Hepatocyte (in vitro differentiated cells): ENCODE measurements around the gene DOCK2. TPM values are rescaled to one million over a fixed set of nuclear protein-coding genes. Genes with fewer than 3 reads are reported as not detected.

Experiments
- DNase-seq: peaks from one replicate; pipeline ENCODE4 v3.0.0-alpha.2; 2016; ENCODE audit warnings: low spot score
- H2AFZ ChIP-seq: fragments of 200-600 bp; sonication (generic); 2 replicates; pipeline ENCODE4 v1.6.0; 2016; ENCODE audit warnings: antibody characterized with exemption, mild to moderate bottlenecking
- H3K27ac ChIP-seq: fragments of 200-600 bp; sonication (generic); 2 replicates; pipeline ENCODE4 v1.5.1; 2016; ENCODE audit warnings: mild to moderate bottlenecking
- H3K27me3 ChIP-seq: fragments of 200-600 bp; sonication (generic); 2 replicates; pipeline ENCODE4 v1.6.1; 2016
- H3K36me3 ChIP-seq: fragments of 200-600 bp; sonication (generic); replicated peaks from 2 replicates; pipeline ENCODE4 v1.5.1; 2016; ENCODE audit warnings: low read depth; ENCODE audit not compliant: insufficient read depth
- H3K4me1 ChIP-seq: fragments of 200-600 bp; sonication (generic); 2 replicates; pipeline ENCODE4 v1.5.1; 2016; ENCODE audit warnings: mild to moderate bottlenecking, moderate library complexity; ENCODE audit not compliant: insufficient read depth
- H3K4me2 ChIP-seq: fragments of 200-600 bp; sonication (generic); 2 replicates; pipeline ENCODE4 v1.6.0; 2016
- H3K4me3 ChIP-seq: fragments of 200-600 bp; sonication (generic); 2 replicates; pipeline ENCODE4 v1.5.1; 2016; ENCODE audit warnings: mild to moderate bottlenecking
- H3K79me2 ChIP-seq: fragments of 200-600 bp; sonication (generic); 2 replicates; pipeline ENCODE4 v1.6.0; 2017; ENCODE audit warnings: mild to moderate bottlenecking
- H3K9me2 ChIP-seq: fragments of 200-600 bp; sonication (generic); replicated peaks from 2 replicates; pipeline ENCODE4 v1.6.0; 2017; ENCODE audit warnings: mild to moderate bottlenecking; ENCODE audit not compliant: insufficient read depth
- H3K9me3 ChIP-seq: fragments of 200-600 bp; sonication (generic); 2 replicates; pipeline ENCODE4 v1.5.1; 2016; ENCODE audit warnings: low read depth, mild to moderate bottlenecking
- H4K20me1 ChIP-seq: fragments of 200-600 bp; sonication (generic); 2 replicates; pipeline ENCODE4 v1.6.0; 2016; ENCODE audit warnings: mild to moderate bottlenecking; ENCODE audit not compliant: insufficient read depth, poor library complexity, severe bottlenecking
- EZH2 ChIP-seq: fragments of 200-600 bp; sonication (generic); IDR thresholded peaks from 2 replicates; pipeline ENCODE4 v1.6.1; 2016; ENCODE audit warnings: antibody characterized with exemption, mild to moderate bottlenecking, borderline replicate concordance
- EZH2phosphoT487 ChIP-seq: fragments of 200-600 bp; sonication (generic); IDR thresholded peaks from one replicate; pipeline ENCODE4 v1.6.1; 2018; ENCODE audit warnings: antibody characterized with exemption, mild to moderate bottlenecking, low read depth, moderate library complexity; ENCODE audit not compliant: unreplicated experiment, severe bottlenecking
- WGBS: methylation state at CpG from one replicate; pipeline ENCODE4 v1.1.6; 2016; ENCODE audit warnings: low lambda C conversion rate; ENCODE audit errors: missing lambda C conversion rate; 5-methylcytosine and 5-hydroxymethylcytosine counted together
- polyA plus RNA-seq: library from polyadenylated mRNA; unstranded; fragments of >200 nt; fragmentation: Nextera tagmentation; extraction: Ambion mirVana; gene quantifications from 2 replicates; pipeline ENCODE4 v1.2.1, GENCODE V29; 2016
- total RNA-seq: library from RNA; depleted of rRNA; stranded (reverse); fragments of >200 nt; gene quantifications from 2 replicates; pipeline ENCODE4 v1.2.3, GENCODE V29; 2014
- TF ChIP-seq, protein P1 (sequence below): fragments of 200-600 bp; sonication (generic); IDR thresholded peaks from 2 replicates; pipeline ENCODE4 v1.5.1; 2016; ENCODE audit warnings: antibody characterized with exemption, mild to moderate bottlenecking; ENCODE audit not compliant: poor library complexity

DOCK2 gene
- total and polyA plus RNA-seq, 2 experiments from 2014 or later = 0.60 TPM; not detected in 1

DNA sequence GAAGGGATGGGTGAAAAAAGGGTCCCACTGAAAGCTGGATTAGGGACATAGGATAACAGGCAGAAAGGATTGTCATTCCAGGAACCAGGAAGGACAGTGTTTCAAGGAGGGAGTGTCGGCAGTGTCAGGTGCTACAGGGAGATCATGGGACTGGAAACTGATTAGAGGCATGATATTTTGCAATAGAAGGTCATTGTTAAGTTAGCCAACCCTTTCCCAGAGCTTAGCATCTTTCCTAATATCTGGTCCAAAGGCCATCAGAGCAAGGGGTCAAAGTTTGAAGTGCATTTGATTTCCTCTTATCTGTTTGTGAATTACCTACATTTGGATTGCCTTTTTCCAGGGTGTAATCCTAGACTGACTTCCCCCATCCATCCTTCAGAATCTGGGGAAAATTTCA, 91.3 kb downstream of the DOCK2 start:
- no peaks in the 10 kb centered on the region for H3K79me2 ChIP-seq
- no peaks in the 10 kb centered on the region for H3K9me3 ChIP-seq
- H3K27ac ChIP-seq = peak overlapping the region; percentile 16
- peaks cover 4% of the 10 kb centered on the region for H3K27me3 ChIP-seq
- TF ChIP-seq, protein P1, sequence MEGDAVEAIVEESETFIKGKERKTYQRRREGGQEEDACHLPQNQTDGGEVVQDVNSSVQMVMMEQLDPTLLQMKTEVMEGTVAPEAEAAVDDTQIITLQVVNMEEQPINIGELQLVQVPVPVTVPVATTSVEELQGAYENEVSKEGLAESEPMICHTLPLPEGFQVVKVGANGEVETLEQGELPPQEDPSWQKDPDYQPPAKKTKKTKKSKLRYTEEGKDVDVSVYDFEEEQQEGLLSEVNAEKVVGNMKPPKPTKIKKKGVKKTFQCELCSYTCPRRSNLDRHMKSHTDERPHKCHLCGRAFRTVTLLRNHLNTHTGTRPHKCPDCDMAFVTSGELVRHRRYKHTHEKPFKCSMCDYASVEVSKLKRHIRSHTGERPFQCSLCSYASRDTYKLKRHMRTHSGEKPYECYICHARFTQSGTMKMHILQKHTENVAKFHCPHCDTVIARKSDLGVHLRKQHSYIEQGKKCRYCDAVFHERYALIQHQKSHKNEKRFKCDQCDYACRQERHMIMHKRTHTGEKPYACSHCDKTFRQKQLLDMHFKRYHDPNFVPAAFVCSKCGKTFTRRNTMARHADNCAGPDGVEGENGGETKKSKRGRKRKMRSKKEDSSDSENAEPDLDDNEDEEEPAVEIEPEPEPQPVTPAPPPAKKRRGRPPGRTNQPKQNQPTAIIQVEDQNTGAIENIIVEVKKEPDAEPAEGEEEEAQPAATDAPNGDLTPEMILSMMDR = no peak
- TF ChIP-seq EZH2 (no peak), EZH2phosphoT487 (no peak)
- no peaks in the 10 kb centered on the region for H3K36me3 ChIP-seq
- no peak overlapping the region for H3K4me3 ChIP-seq
- WGBS = 55% methylated on average over 1 of the region's 1 CpG
- H2AFZ ChIP-seq = no peak overlapping the region
- no peaks in the 10 kb centered on the region for H4K20me1 ChIP-seq
- peak; percentile 44 for DNase-seq
- no peaks in the 10 kb centered on the region for H3K4me1 ChIP-seq
- H3K4me2 ChIP-seq = no peak overlapping the region
- no peaks in the 10 kb centered on the region for H3K9me2 ChIP-seq

DNA sequence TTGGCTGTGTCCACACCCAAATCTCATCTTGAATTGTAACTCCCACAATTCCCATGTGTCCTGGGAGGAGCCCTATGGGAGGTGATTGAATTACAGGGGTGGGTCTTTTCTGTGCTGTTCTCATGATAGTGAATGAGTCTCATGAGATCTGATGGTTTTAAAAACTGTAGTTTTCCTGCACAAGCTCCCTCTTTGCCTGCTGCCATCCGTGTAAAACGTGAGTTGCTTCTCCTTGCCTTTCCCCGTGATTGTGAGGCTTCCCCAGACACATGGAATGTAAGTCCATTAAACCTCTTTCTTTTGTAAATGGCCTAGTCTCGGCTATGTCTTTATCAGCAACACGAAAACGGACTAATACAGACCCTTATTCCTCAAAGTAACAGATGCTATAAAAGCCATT, 94.1 kb downstream of the DOCK2 start:
- Histone ChIP-seq H3K79me2 (no peaks in the 10 kb centered on the region), H2AFZ (no peak overlapping the region), H4K20me1 (no peaks in the 10 kb centered on the region), H3K4me3 (no peak overlapping the region), H3K36me3 (no peaks in the 10 kb centered on the region), H3K9me2 (no peaks in the 10 kb centered on the region), H3K9me3 (no peaks in the 10 kb centered on the region), H3K27me3 (peaks cover 4% of the 10 kb centered on the region), H3K4me1 (no peaks in the 10 kb centered on the region), H3K4me2 (no peak overlapping the region), H3K27ac (no peak overlapping the region)
- DNase-seq = no peak
- WGBS = 82% methylated on average over 6 of the region's 6 CpGs
- no peak for TF ChIP-seq EZH2phosphoT487
- TF ChIP-seq EZH2 = no peak
- TF ChIP-seq, protein P1 = no peak

DNA sequence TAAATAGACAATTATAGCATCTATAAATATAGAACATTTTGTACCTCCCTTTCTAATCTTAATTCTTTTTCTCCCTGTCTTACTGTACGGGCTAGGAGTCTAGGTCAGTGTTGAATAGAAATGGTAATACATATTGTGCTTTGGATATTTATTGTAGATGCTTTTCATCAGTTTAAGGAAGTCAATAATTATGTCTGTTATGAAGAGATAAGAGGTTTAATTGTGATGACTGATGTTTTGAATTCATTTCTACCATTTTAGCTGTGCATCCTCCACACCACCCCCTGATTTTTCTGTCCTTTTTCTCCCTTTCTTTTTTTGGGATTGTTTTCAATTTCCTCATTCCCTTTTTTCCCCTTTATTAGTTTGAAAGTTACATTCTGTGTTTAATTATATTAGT, 95.8 kb downstream of the DOCK2 start:
- no peak overlapping the region for H3K4me3 ChIP-seq
- H3K4me1 ChIP-seq = no peaks in the 10 kb centered on the region
- H3K4me2 ChIP-seq = no peak overlapping the region
- 80% methylated on average over 1 of the region's 1 CpG for WGBS
- H3K27ac ChIP-seq = no peak overlapping the region
- no peaks in the 10 kb centered on the region for H3K36me3 ChIP-seq
- H3K9me2 ChIP-seq = no peaks in the 10 kb centered on the region
- no peaks in the 10 kb centered on the region for H4K20me1 ChIP-seq
- peaks cover 4% of the 10 kb centered on the region for H3K27me3 ChIP-seq
- no peaks in the 10 kb centered on the region for H3K9me3 ChIP-seq
- TF ChIP-seq EZH2 (no peak), EZH2phosphoT487 (no peak)
- TF ChIP-seq, protein P1 = no peak
- H2AFZ ChIP-seq = no peak overlapping the region
- no peak for DNase-seq
- H3K79me2 ChIP-seq = no peaks in the 10 kb centered on the region

DNA sequence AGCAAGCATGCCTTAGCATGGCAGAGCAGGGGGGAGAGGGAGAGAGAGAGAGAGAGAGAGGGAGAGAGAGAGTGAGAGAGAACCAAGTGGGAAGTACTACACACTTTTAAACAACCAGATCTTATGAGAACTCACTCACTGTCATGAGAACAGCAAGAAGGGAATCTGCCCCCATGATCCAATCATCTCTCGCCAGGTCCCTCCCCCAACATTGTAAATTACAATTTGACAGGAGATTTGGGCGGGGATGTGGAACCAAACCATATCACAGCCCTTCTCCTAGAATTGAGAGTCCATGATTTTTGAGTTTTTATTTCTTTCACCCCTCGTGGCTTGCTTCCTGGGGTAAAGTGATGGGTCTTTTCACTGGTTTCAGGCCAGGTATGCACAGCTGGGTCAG, 98.8 kb downstream of the DOCK2 start:
- TF ChIP-seq EZH2 = no peak
- TF ChIP-seq, protein P1 = no peak
- no peak for TF ChIP-seq EZH2phosphoT487
- Histone ChIP-seq H3K27me3 (no peaks in the 10 kb centered on the region), H3K36me3 (no peaks in the 10 kb centered on the region), H3K4me1 (no peaks in the 10 kb centered on the region), H3K4me2 (no peak overlapping the region), H3K4me3 (no peak overlapping the region), H3K27ac (no peak overlapping the region), H2AFZ (no peak overlapping the region), H3K79me2 (no peaks in the 10 kb centered on the region), H3K9me2 (no peaks in the 10 kb centered on the region), H4K20me1 (no peaks in the 10 kb centered on the region), H3K9me3 (no peaks in the 10 kb centered on the region)
- WGBS = 91% methylated on average over 3 of the region's 3 CpGs
- no peak for DNase-seq
